H9 (cell line): ENCODE data around the gene PLPP6. TPM values are rescaled to one million over a fixed set of nuclear protein-coding genes. Genes with fewer than 3 reads are reported as not detected.
A peak's percentile ranks its signal among the peaks of the same experiment; 100 is the strongest.

ENCODE experiments used
- DNase-seq: peaks from one replicate; pipeline ENCODE4 v3.0.0-alpha.2; 2017
- H2AFZ ChIP-seq: one replicate; pipeline ENCODE4 v1.6.1; 2013; ENCODE audit warnings: mild to moderate bottlenecking, low read length, control low read depth, moderate library complexity
- H2AK5ac ChIP-seq: 2 replicates; pipeline ENCODE4 v1.6.1; 2013; ENCODE audit warnings: low read length, control low read depth, mixed read lengths; ENCODE audit not compliant: insufficient read length
- H2BK120ac ChIP-seq: one replicate; pipeline ENCODE4 v1.6.1; 2013; ENCODE audit warnings: low read depth, mild to moderate bottlenecking, low read length, control low read depth, inconsistent platforms; ENCODE audit not compliant: poor library complexity, severe bottlenecking
- H2BK12ac ChIP-seq: 2 replicates; pipeline ENCODE4 v1.6.1; 2013; ENCODE audit warnings: low read length, control low read depth, mixed read lengths, low read depth; ENCODE audit not compliant: insufficient read length
- H2BK15ac ChIP-seq: 2 replicates; pipeline ENCODE4 v1.6.1; 2013; ENCODE audit warnings: low read depth, low read length, control low read depth
- H2BK20ac ChIP-seq: one replicate; pipeline ENCODE4 v1.6.1; 2013; ENCODE audit warnings: low read depth, mild to moderate bottlenecking, low read length, control low read depth, inconsistent platforms; ENCODE audit not compliant: poor library complexity, severe bottlenecking
- H2BK5ac ChIP-seq: 2 replicates; pipeline ENCODE4 v1.6.1; 2013; ENCODE audit warnings: low read length, control low read depth, mixed read lengths; ENCODE audit not compliant: insufficient read length
- H3K14ac ChIP-seq: 2 replicates; pipeline ENCODE4 v1.6.1; 2013; ENCODE audit warnings: low read length, control low read depth; ENCODE audit not compliant: insufficient read depth
- H3K18ac ChIP-seq: 2 replicates; pipeline ENCODE4 v1.6.1; 2013; ENCODE audit warnings: low read depth, mild to moderate bottlenecking, mixed read lengths, low read length, control low read depth; ENCODE audit not compliant: insufficient read length
- H3K23ac ChIP-seq: 2 replicates; pipeline ENCODE4 v1.6.1; 2013; ENCODE audit warnings: low read length, control low read depth, mixed read lengths, low read depth; ENCODE audit not compliant: insufficient read length
- H3K23me2 ChIP-seq: 2 replicates; pipeline ENCODE4 v1.6.1; 2013; ENCODE audit warnings: low read depth, mild to moderate bottlenecking, mixed read lengths, low read length, control low read depth; ENCODE audit not compliant: insufficient read length, poor library complexity, severe bottlenecking
- H3K27ac ChIP-seq: 2 replicates; pipeline ENCODE4 v1.5.1; 2013; ENCODE audit warnings: low read length, control low read depth, mixed read lengths, low read depth; ENCODE audit not compliant: insufficient read length
- H3K27me3 ChIP-seq: 2 replicates; pipeline ENCODE4 v1.6.1; 2013; ENCODE audit warnings: low read length, control low read depth, inconsistent platforms; ENCODE audit not compliant: insufficient read depth
- H3K4ac ChIP-seq: 2 replicates; pipeline ENCODE4 v1.6.1; 2013; ENCODE audit warnings: low read depth, mild to moderate bottlenecking, control low read depth, inconsistent platforms, low read length, moderate library complexity
- H3K4me1 ChIP-seq: 2 replicates; pipeline ENCODE4 v1.6.1; 2013; ENCODE audit warnings: low read length, control low read depth, inconsistent platforms; ENCODE audit not compliant: insufficient read depth
- H3K4me2 ChIP-seq: 2 replicates; pipeline ENCODE4 v1.6.1; 2013; ENCODE audit warnings: low read length, control low read depth, mixed read lengths; ENCODE audit not compliant: insufficient read length, insufficient read depth
- H3K56ac ChIP-seq: 2 replicates; pipeline ENCODE4 v1.6.1; 2013; ENCODE audit warnings: low read depth, mild to moderate bottlenecking, mixed read lengths, low read length, control low read depth; ENCODE audit not compliant: insufficient read length
- H3K79me1 ChIP-seq: 2 replicates; pipeline ENCODE4 v1.6.1; 2013; ENCODE audit warnings: low read depth, mild to moderate bottlenecking, moderate library complexity, low read length, control low read depth, inconsistent platforms; ENCODE audit not compliant: insufficient read depth, poor library complexity, severe bottlenecking
- H3K79me2 ChIP-seq: 2 replicates; pipeline ENCODE4 v1.6.1; 2013; ENCODE audit warnings: low read length, control low read depth, inconsistent platforms; ENCODE audit not compliant: insufficient read depth
- H3K9ac ChIP-seq: 2 replicates; pipeline ENCODE4 v1.6.1; 2013; ENCODE audit warnings: low read length, control low read depth, mixed read lengths; ENCODE audit not compliant: insufficient read length; ENCODE audit errors: extremely low read depth
- H3K9me3 ChIP-seq: one replicate; pipeline ENCODE4 v1.6.1; 2013; ENCODE audit warnings: low read depth, low read length, inconsistent platforms; ENCODE audit not compliant: control insufficient read depth
- H3T11ph ChIP-seq: one replicate; pipeline ENCODE4 v1.6.1; 2013; ENCODE audit warnings: mild to moderate bottlenecking, low read length, control low read depth, inconsistent platforms
- H4K20me1 ChIP-seq: one replicate; pipeline ENCODE4 v1.6.1; 2013; ENCODE audit not compliant: control insufficient read depth, insufficient read length, insufficient read depth
- H4K5ac ChIP-seq: 2 replicates; pipeline ENCODE4 v1.6.1; 2013; ENCODE audit warnings: low read depth, mild to moderate bottlenecking, mixed read lengths, low read length, control low read depth; ENCODE audit not compliant: insufficient read length
- H4K8ac ChIP-seq: replicated peaks from 2 replicates; pipeline ENCODE4 v1.6.1; 2013; ENCODE audit warnings: low read length, control low read depth, mixed read lengths, low read depth; ENCODE audit not compliant: insufficient read length
- H4K91ac ChIP-seq: 2 replicates; pipeline ENCODE4 v1.6.1; 2013; ENCODE audit warnings: low read depth, mild to moderate bottlenecking, moderate library complexity, mixed read lengths, low read length, control low read depth; ENCODE audit not compliant: insufficient read length
- H3K27ac Mint-ChIP-seq, 3 experiments: 2 replicates in 2 of 3; 3 replicates in 1 of 3; pipeline ENCODE4 v1.8.0; 2020 to 2021; ENCODE audit warnings: mixed read lengths in 3 of 3, mild to moderate bottlenecking in 1 of 3, moderate library complexity in 1 of 3
- H3K27me3 Mint-ChIP-seq: 2 replicates; pipeline ENCODE4 v1.8.0; 2021; ENCODE audit warnings: low read depth, mild to moderate bottlenecking, moderate library complexity, mixed read lengths
- H3K36me3 Mint-ChIP-seq, 3 experiments: 2 replicates in 2 of 3; 3 replicates in 1 of 3; pipeline ENCODE4 v1.8.0; 2020 to 2021; ENCODE audit warnings: low read depth in 3 of 3, mixed read lengths in 3 of 3; ENCODE audit not compliant: insufficient read depth in 1 of 3
- H3K4me1 Mint-ChIP-seq, 2 experiments: 2 replicates each; pipeline ENCODE4 v1.8.0; 2020; ENCODE audit warnings: mixed read lengths in 2 of 2
- H3K4me3 Mint-ChIP-seq, 2 experiments: 2 replicates in 1 of 2; 3 replicates in 1 of 2; pipeline ENCODE4 v1.8.0; 2020 to 2021; ENCODE audit warnings: mild to moderate bottlenecking in 2 of 2, mixed read lengths in 2 of 2, moderate library complexity in 1 of 2
- H3K9me3 Mint-ChIP-seq, 2 experiments: 2 replicates in 1 of 2; 3 replicates in 1 of 2; pipeline ENCODE4 v1.8.0; 2020; ENCODE audit warnings: mild to moderate bottlenecking in 2 of 2, mixed read lengths in 2 of 2, moderate library complexity in 1 of 2
- whole genome bisulfite sequencing: extraction: QIAGEN DNeasy Blood & Tissue Kit; methylation state at CpG from one replicate; pipeline ENCODE4 v1.1.7; 2013; ENCODE audit warnings: missing lambda C conversion rate, low lambda C conversion rate, mixed read lengths; ENCODE audit not compliant: insufficient read length; ENCODE audit errors: extremely low coverage; 5-methylcytosine and 5-hydroxymethylcytosine counted together
- total RNA-seq: library from RNA; stranded (reverse); gene quantifications from 2 replicates; pipeline ENCODE4 v1.2.1, GENCODE V29; 2021
- TF ChIP-seq, protein P1 (sequence below): fragments of 200-600 bp; sonication (generic); conservative IDR thresholded peaks from 3 replicates; pipeline ENCODE4 v1.8.0; 2021; ENCODE audit warnings: antibody characterized with exemption, mild to moderate bottlenecking

PLPP6 gene
- total RNA-seq, 1 experiment from 2014 or later, result 7.6 TPM

DNA sequence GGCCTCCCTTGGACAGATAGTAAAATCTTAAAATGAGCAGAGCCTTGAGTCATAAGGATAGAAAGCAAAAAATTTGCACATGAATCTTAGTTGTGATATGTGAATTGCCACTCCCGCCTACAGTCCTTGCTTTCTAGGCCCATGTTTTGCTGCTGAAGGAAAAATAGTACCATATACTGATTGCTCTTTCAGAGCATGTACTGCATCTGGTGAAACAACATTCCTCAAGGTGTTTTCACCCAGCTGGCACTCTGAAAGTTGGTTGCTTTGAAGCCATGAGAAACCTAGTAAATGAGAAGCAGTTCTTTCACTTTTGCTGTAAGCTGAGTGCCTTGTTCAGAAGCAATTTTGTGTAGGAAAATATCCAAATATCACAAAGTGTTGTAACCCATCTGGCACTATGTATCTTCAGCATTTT is 27.6 kb downstream of the PLPP6 start:
- Histone ChIP-seq H3K79me1 (no peaks in the 10 kb centered on the region), H2BK20ac (no peak overlapping the region)
- WGBS, result no CpG with 5 or more reads among the region's 1 CpG

More for the DNA sequence above, 27.6 kb downstream of the PLPP6 start:
- Histone ChIP-seq H2AFZ (no peak overlapping the region), H3K4me1 (no peaks in the 10 kb centered on the region), H4K5ac (no peak overlapping the region), H4K20me1 (no peaks in the 10 kb centered on the region), H4K8ac (no peak overlapping the region), H3K18ac (no peak overlapping the region), H2AK5ac (no peak overlapping the region), H2BK5ac (no peak overlapping the region), H3K14ac (no peak overlapping the region), H3T11ph (no peak overlapping the region), H3K27me3 (no peaks in the 10 kb centered on the region), H3K4me2 (no peak overlapping the region), H3K56ac (no peak overlapping the region), H3K23me2 (no peaks in the 10 kb centered on the region), H3K9me3 (no peaks in the 10 kb centered on the region), H3K9ac (no peak overlapping the region), H2BK15ac (no peak overlapping the region), H3K23ac (no peak overlapping the region), H4K91ac (no peak overlapping the region), H3K27ac (no peak overlapping the region), H3K4ac (no peak overlapping the region), H3K79me2 (0 out of 2 replicates have a peak, but pooled peaks cover 1% of the 10 kb centered on the region), H2BK120ac (no peak overlapping the region), H2BK12ac (no peak overlapping the region)
- Mint-ChIP-seq H3K36me3 (peaks cover 10 to 35% (median 32%) of the 10 kb centered on the region in 3 experiments; a peak in 6 of 7 replicates), H3K4me1 (peaks cover 0 to 2% of the 10 kb centered on the region in 2 experiments; a peak in 1 of 4 replicates), H3K9me3 (no peaks in the 10 kb centered on the region), H3K27ac (peak overlapping the region in 1 of 3 experiments; percentile 87; a peak in 1 of 7 replicates), H3K27me3 (no peaks in the 10 kb centered on the region), H3K4me3 (no peak overlapping the region)
- TF ChIP-seq, protein P1, sequence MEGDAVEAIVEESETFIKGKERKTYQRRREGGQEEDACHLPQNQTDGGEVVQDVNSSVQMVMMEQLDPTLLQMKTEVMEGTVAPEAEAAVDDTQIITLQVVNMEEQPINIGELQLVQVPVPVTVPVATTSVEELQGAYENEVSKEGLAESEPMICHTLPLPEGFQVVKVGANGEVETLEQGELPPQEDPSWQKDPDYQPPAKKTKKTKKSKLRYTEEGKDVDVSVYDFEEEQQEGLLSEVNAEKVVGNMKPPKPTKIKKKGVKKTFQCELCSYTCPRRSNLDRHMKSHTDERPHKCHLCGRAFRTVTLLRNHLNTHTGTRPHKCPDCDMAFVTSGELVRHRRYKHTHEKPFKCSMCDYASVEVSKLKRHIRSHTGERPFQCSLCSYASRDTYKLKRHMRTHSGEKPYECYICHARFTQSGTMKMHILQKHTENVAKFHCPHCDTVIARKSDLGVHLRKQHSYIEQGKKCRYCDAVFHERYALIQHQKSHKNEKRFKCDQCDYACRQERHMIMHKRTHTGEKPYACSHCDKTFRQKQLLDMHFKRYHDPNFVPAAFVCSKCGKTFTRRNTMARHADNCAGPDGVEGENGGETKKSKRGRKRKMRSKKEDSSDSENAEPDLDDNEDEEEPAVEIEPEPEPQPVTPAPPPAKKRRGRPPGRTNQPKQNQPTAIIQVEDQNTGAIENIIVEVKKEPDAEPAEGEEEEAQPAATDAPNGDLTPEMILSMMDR, result no peak
- no peak for DNase-seq
